NCI-H128 (cell line): ENCODE data around the gene RSU1.
"Not testable (repeated sequence)": the region's sequence is repeated elsewhere in the genome, so short reads cannot be mapped to it uniquely, and the experiment has no call there.

Experiments used
- DNase-seq: peaks from one replicate; lab custom pipeline; 2025; ENCODE audit not compliant: unreplicated experiment; lab: John Stamatoyannopoulos, UW

Gene RSU1

GRCh38 chr10:16788125-16788524 lies 29.1 kb downstream of the RSU1 start:
- no peak for DNase-seq

- no peak for DNase-seq
Observed at GRCh38 chr10:16787361-16787791, 29.8 kb downstream of the RSU1 start.

DNA sequence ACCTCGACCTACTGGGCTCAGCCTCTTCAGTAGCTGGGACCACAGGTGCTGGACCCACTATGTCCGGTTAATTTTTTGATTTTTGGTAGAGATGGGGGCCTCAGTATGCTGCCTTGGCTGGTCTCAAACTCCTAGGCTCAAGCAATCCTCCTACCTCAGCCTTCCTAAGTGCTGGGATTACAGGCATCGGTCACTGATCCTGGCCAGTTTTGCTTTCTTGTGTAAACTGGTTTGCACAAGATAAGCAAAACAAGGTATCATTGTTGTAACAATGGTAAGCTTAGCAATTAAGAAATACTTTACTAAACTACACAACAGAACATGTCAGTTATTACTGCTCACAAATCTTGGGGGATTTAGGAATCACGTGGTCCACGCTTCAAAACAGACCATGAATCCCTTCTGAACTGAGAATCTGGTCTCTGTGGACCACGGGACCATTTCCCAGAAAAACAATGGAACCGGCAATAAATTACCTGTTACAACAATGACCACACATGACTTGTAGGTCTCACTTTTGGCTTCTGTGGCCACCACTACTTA lies 36.8 kb downstream of the RSU1 start:
- DNase-seq, result no peak

- no peak for DNase-seq
Observed at GRCh38 chr10:16779384-16779915, 37.8 kb downstream of the RSU1 start.

DNA sequence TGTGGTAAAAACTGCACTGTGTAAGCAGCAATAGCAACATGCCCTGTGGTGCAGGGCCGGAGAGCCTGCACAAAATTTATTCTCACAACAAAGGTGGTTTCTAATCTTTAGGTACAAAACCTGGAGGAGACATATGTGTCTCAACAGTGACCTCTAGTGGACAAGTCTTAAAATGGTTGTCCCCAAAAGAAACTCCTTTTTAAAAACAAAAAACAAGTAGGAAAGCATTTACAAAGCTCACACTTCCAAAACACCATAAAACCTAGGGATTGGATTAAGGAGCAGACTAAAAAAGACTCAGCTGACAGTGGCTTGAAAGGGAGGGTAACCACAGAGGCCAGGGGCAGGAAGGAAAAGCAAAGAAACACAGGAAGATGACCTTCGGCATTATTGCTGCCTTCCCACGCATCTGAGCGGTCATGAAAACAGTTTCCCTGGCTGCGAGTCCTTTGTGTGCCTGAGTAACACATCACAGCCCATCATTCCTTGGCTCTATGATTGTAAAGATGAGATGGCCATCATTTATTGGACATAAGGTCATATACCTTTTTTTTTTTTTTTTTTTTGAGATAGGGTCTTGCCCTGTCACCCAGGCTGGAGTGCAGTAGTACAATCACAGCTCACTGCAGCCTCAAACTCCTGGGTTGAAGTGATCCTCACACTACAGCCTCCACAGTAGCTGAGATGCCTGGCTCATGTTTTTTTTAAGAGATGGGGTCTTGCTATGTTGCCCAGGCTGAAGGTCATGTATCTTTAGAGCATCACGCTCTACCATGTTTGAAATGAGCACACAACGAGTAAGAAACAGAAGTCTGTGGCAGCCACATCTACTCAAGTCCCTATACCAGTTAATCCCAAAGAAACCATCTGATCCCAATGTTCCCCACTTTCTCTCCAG lies 39.5 kb downstream of the RSU1 start:
- peak; percentile 6 for DNase-seq

DNA sequence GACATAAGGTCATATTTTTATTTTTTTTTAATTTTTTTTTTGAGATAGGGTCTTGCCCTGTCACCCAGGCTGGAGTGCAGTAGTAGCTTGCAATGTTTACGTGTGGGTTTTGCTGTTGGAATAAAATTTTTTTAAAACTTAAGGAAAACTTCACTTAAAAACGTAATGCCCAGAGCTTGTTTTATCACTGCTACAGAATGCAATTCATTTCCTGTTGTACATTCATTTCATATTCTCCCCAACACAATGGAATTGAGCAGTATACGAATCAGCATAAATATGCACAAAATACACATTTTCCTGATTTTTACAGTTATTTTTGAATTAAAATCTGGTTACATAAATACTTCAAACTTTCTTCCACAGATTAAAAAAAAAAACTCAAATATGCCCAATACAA lies 40.3 kb downstream of the RSU1 start:
- no peak for DNase-seq

DNA sequence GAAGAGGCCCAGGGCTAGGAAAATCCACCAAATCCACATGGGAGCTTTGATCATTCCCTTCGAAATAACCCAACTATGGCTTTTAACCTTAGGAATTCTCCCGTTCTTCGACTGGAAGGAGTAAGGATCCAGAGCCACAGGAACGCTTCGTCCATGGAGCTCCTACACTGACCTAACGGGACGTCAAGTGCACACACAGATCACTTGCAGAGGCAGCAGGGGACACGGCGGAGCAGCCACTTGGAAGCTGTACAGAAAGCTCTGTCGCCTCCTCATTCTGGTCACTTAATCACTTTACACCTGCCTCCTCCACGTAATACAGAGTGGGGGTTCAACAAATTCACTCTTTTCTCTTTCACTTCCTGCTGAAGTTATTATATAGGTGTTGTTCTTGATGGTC lies 43.9 kb downstream of the RSU1 start:
- DNase-seq, result no peak

DNA sequence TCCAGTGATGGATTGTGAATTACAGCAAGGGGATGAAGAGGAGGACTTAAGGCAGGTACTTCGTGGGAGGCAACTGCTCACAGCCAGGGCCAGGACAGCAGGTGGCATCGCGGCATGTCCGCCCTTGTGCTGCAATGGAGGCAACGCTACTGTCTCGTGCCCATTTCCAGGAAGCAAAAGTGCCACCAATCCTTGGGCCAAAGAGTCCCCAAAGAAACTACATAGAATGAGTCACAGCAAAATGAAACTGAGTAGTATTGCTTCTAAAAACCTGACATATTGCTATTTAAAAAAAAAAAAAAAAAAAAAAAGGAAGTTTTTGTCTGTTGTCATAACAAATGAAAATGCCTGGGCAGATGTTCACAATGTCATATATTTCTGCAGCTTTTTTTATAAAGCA lies 46.6 kb downstream of the RSU1 start:
- DNase-seq, result no peak

DNA sequence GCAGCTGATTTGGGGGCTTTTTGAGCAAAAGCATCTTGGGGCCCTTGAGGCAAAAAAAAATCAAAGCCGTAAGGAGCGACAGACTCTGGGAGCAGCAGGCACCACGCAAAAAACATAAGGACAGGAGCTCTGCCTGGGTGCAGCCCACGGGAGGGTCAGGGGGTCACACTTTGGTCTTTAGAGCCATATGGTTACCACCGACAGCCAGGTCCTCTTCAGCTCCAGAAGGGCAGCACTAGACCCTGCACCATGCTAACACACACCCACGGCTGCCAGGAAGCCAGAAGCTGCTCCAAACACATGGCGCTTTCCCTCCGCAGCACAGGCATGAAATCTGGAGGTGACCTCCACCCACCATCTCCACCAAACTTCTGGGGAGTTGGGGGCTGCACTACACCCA lies 47.1 kb downstream of the RSU1 start:
- no peak for DNase-seq

DNA sequence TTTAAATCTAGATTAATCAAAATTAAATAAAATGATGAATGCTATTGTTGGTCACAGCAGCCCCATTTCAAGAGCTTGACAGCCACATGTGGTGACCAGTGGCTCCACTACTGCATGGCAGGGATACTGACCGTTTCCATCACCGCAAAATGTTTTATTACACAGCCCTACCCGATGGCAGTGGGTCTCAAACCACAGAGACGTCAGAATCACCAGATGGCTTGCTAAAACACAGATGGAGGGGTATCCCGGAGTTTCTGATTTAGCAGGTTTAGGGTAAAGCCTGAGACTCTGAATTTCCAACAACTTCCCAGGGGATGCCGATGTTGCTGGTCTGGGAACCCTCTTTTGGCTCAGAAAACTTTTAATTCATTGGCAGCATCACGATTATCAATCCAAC lies 47.9 kb downstream of the RSU1 start:
- DNase-seq, result no peak

DNA sequence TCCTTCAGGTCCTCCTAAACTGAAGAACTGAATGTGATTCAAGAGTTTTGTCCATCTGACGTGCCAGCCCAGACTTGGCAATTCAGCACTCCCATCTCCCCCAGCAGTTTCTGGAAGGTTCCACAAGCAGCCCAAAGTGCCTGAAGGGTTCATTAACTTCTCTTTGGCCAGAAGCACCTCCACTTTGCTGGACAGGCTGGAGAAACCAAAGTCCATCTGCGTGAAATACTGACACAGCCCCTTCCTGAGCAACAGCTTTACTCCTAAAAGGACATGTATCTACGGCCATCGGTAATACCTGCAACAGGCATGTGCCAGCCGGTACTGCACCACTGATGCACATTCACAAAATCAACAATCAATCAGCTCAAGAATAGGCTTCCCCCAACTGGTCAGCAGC lies 48.5 kb downstream of the RSU1 start:
- no peak for DNase-seq

DNA sequence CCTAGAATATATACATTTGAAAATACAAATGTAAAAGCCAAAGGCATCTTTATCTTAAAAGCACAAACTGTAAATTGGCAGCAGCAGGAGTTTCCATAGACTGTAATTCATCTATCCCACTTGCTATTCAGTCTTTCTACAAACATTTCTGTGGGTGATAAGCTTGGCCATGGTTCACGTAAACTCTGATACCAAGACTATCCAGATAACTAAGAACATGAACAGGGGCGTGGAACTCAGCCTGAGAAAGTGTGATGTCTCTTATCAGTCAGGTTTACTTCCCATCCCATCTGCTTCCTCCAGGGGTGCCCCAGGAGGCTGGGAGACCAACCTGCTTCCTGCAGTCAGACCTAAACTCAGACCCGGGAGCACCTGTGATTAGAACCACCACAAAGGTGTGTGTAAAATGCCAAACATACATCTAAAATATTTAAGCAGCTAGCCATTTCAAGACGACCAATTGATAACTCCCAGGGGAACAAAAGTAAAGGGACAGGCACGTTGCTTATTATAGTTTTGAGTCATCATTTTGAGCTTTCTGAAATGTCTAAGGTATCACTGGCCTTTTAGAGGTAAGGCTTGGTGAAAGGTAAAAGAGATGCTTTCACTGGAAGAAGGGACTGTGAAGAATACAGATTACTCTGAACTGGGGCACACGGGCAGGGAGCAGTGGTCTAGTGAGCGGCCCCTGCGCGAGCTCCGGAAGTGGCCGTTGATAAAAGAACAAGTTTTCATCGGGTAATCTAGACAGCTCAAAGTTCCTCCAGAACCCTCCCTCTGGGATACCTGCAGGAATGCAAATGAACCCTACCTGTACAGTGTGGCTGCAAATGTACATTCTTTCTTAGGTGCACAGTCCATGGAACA lies 51.5 kb downstream of the RSU1 start:
- DNase-seq, result no peak

DNA sequence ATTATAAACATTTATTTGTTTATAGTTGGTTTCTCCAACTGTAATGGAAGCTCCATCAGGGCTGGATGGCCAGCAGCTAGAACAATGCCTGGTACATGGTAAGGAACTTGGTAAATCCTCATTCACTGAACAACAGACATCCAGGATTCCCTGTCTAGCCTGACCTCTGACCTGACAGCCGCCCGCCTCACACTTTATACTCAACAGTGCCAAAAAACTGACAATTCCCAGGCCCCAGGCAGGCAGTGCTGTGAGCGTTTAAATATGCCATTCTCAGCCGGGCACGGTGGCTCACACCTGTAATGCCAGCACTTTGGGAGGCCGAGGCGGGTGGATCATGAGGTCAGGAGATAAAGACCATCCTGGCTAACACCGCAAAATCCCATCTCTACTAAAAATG lies 55.9 kb downstream of the RSU1 start:
- no peak for DNase-seq

DNA sequence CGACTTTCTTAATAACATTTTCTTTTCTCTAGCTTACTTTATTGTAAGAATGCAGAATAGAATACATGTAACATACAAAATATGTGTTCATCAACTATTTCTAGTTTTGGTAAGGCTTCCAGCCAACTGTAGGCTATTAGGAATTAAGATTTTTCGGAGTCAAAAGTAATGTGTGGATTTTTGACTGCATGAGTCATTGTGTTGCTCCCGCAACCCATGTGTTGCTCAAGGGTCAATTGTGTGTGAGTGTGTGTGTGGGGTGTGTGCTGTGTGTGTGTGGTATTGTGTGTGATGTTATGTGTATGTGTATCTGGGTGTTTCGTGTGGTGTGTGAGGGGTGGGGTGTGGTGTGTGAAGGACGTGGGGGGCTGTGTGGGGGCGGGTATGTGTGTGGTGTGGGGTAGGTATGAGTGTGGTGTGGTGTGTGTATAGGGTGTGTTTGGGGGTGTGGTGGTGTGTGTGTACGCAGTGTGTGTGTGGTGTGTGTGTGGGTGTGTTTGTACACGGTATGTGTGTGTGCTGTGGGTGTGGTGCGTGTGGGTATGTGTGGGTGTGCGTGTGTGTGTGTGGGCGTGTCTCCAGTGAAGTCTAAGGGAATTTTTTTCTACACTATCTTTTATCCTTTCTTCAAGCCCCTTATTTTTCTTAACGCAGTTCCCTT lies 60.5 kb downstream of the RSU1 start:
- no peak for DNase-seq

GRCh38 chr10:16754765-16755164 lies 62.5 kb downstream of the RSU1 start:
- DNase-seq, result no peak

DNA sequence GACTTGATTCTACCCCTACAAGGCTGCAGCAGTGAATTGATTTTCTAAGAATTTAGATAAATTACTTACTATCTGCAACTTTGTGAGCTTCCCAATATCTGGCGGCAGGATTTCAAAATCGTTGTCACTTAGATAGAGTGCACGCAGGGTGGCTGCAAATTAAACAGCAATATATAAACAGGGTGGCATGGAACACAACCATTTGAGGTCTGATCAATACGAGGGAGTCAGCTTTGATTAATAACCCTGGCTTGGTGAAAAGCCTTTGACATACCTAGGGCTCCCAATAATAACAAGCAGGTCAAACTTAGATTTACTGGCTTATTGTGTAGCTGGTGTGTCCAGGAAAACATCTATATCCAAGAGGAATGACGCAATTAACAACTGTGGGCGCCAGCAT lies 64.4 kb downstream of the RSU1 start:
- DNase-seq, result not testable (repeated sequence)

DNA sequence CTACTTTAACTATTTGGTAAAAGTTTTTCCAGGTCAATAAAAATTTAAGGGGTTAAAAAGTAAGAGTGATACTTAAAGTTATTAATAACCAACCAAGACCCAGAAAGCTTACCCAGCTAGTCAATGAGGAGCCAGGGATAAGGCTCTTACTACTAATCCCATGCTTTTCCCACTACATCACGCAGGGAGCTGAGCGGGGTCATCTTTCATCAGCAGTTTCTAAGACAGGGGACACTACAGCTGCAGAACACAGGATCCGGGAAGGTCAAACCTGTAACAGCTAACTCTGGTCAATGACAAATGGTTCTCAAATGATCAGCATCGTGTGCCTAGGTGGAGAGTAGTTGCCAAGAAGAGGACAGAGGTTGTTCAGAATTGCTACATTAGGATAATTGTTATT lies 65.1 kb downstream of the RSU1 start:
- no peak for DNase-seq

DNA sequence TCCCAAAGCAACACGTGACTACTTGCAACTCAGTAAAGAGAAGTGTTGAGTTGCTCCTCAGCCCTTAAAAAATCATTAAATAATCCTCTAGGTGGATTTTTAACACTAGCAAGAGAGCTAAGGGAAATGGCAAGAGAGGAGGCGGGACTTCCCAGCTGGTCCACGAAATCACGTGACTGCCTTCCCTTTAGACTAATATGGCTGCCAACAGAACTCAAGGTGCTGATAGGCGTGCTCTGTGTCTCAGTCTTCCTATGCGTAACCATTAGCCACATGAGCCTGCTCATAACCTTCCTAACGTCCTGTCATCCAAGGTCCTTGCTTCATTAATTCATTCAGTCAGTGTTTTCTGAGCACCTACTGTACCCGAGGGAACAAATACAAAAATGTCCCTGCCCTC lies 66.0 kb downstream of the RSU1 start:
- DNase-seq, result no peak

DNA sequence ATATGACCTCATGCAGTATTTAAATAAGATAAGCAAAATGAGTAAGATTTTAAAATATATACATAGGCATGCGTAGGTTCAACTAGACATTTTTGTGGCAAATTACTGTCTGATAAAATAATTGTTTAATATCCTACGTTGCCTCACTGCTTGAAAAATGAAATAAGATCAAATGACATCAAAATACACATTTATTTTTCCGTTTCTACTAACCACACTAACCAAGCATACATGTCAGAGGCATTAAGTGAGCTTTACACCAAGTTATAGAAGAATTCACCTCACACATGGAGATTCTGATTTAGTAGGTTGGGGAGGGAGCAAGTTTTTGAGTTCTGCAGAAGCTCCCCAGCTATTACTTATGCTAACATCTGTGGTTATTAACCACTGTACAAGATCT lies 66.8 kb downstream of the RSU1 start:
- no peak for DNase-seq

DNA sequence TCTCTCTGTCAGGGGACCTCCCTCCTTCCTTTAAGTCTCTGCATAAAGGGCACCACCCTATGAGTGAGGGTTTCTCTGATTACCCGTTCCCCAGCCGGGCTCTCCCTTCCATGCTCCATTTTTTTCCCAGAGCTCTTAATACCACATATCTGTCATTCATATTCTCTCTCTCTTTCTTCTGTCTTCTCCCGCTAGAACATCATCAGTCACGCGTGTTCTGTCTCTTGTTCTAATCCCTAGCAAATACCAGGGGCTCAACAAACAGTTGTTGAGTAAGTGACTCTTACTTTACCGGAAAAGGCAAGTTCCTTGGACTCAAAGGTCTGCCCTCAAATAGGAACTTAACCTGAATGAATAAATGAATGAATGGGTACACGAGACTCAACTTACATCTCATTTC lies 68.5 kb downstream of the RSU1 start:
- DNase-seq, result no peak

DNA sequence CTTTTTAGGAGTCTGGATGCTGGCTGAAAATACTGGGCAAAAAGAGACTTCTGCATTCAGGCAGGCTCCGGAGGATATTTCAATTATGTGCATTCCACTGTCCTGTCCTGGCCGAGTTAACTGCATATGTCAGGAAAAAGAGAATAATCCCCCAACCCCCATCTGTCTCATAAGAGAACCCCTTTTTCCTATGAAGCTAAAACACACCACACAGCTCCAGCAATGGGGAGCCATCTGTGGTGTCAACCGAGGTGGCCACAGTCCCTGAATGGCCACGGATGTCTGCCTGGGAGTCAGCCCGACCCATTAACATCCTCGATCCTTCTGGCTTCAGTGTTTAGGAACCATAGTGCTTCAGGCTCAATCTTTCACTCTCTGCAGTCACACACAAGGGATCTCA lies 70.4 kb downstream of the RSU1 start:
- DNase-seq, result no peak
